A673 (cell line): ENCODE measurements around the gene RBM27. TPM values are rescaled to one million over a fixed set of nuclear protein-coding genes. Genes with fewer than 3 reads are reported as not detected.
"Not testable (repeated sequence)": the region's sequence is repeated elsewhere in the genome, so short reads cannot be mapped to it uniquely, and the experiment has no call there.

Experiments
- BruUV-seq: library from RNA; stranded (reverse); fragments of 400-500 nt; replicated peaks from 2 replicates; lab custom pipeline; 2021; lab: Mats Ljungman, UMichigan
- CTCF ChIA-PET: fragments of 300-600 bp; sonication (Branson Sonifier 250); formaldehyde crosslinking; loops from one replicate; lab custom pipeline; 2022; ENCODE audit warnings: antibody characterized with exemption; lab: Charles Lee
- POLR2A ChIA-PET: fragments of 300-600 bp; sonication (Branson Sonifier 250); formaldehyde crosslinking; loops from one replicate; lab custom pipeline; 2022; ENCODE audit warnings: antibody characterized with exemption; ENCODE audit not compliant: low non-redundant PET; lab: Charles Lee
- DNase-seq: peaks from one replicate; pipeline ENCODE4 v3.0.0-alpha.2; 2015; ENCODE audit warnings: low spot score
- H3K27ac ChIP-seq: fragments of 200-600 bp; sonication (generic); 2 replicates; pipeline ENCODE4 v1.5.1; 2016; ENCODE audit warnings: mixed run types, low read depth, mild to moderate bottlenecking, mixed read lengths, antibody characterized with exemption, low read length; ENCODE audit not compliant: poor library complexity, severe bottlenecking
- H3K27me3 ChIP-seq: fragments of 200-600 bp; sonication (generic); replicated peaks from 2 replicates; pipeline ENCODE4 v1.6.1; 2017; ENCODE audit warnings: mixed run types, low read depth, mild to moderate bottlenecking, mixed read lengths, antibody characterized with exemption, low read length; ENCODE audit not compliant: insufficient read depth, poor library complexity
- H3K36me3 ChIP-seq: fragments of 200-600 bp; sonication (generic); 2 replicates; pipeline ENCODE4 v1.6.1; 2016; ENCODE audit warnings: mixed run types, mild to moderate bottlenecking, mixed read lengths, antibody characterized with exemption, low read length; ENCODE audit not compliant: insufficient read depth, poor library complexity, severe bottlenecking
- H3K4me1 ChIP-seq: fragments of 200-600 bp; sonication (generic); 2 replicates; pipeline ENCODE4 v1.6.1; 2017; ENCODE audit warnings: mixed run types, mild to moderate bottlenecking, mixed read lengths, antibody characterized with exemption, low read length; ENCODE audit not compliant: insufficient read depth, poor library complexity, severe bottlenecking
- H3K4me3 ChIP-seq: fragments of 200-600 bp; sonication (generic); 2 replicates; pipeline ENCODE4 v1.5.1; 2016; ENCODE audit warnings: low read depth, mixed run types, mild to moderate bottlenecking, mixed read lengths, low read length; ENCODE audit not compliant: poor library complexity, severe bottlenecking
- H3K9me3 ChIP-seq: fragments of 200-600 bp; sonication (generic); 2 replicates; pipeline ENCODE4 v1.6.1; 2016; ENCODE audit warnings: mixed run types, low read depth, mild to moderate bottlenecking, mixed read lengths, antibody characterized with exemption, low read length; ENCODE audit not compliant: poor library complexity, severe bottlenecking
- EZH2 ChIP-seq: fragments of 200-600 bp; sonication (generic); IDR thresholded peaks from 2 replicates; pipeline ENCODE4 v1.6.1; 2017; ENCODE audit warnings: borderline replicate concordance, low read depth, mild to moderate bottlenecking, mixed read lengths, antibody characterized with exemption, low read length; ENCODE audit not compliant: poor library complexity, severe bottlenecking
- intact Hi-C: fragments of 100-400 bp; cut with micrococcal nuclease; formaldehyde crosslinking; loops from one replicate; pipeline ENCODE4 v1.10.0; 2022; ENCODE audit not compliant: unreplicated experiment
- total RNA-seq: library from RNA; stranded (reverse); gene quantifications from 2 replicates; pipeline ENCODE4 v1.2.3, GENCODE V29; 2021
- TF ChIP-seq, protein P1 (sequence below): fragments of 300-800, 200-600 bp; sonication (generic); conservative IDR thresholded peaks from 2 replicates; pipeline ENCODE4 v1.5.1; 2017; ENCODE audit warnings: low read depth, mild to moderate bottlenecking, antibody characterized with exemption, low read length, moderate library complexity, mixed read lengths

RBM27 gene
- total RNA-seq, 1 experiment from 2014 or later = 33.3 TPM

GRCh38 chr5:146199176-146199815 lies 4.1 kb upstream of the RBM27 start:
- H3K4me3 ChIP-seq = no peak overlapping the region
- peaks cover 10% of the 10 kb centered on the region for H3K4me1 ChIP-seq
- H3K9me3 ChIP-seq = no peaks in the 10 kb centered on the region
- no peaks in the 10 kb centered on the region for H3K36me3 ChIP-seq
- ChIA-PET CTCF (no interaction called here), POLR2A (no interaction called here)
- BruUV-seq = no TSS peak
- peak; percentile 44 for DNase-seq
- no peak overlapping the region for H3K27ac ChIP-seq
- TF ChIP-seq, protein P1, sequence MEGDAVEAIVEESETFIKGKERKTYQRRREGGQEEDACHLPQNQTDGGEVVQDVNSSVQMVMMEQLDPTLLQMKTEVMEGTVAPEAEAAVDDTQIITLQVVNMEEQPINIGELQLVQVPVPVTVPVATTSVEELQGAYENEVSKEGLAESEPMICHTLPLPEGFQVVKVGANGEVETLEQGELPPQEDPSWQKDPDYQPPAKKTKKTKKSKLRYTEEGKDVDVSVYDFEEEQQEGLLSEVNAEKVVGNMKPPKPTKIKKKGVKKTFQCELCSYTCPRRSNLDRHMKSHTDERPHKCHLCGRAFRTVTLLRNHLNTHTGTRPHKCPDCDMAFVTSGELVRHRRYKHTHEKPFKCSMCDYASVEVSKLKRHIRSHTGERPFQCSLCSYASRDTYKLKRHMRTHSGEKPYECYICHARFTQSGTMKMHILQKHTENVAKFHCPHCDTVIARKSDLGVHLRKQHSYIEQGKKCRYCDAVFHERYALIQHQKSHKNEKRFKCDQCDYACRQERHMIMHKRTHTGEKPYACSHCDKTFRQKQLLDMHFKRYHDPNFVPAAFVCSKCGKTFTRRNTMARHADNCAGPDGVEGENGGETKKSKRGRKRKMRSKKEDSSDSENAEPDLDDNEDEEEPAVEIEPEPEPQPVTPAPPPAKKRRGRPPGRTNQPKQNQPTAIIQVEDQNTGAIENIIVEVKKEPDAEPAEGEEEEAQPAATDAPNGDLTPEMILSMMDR = no peak
- TF ChIP-seq EZH2 = no peak
- no peaks in the 10 kb centered on the region for H3K27me3 ChIP-seq
- intact Hi-C loops = no loop called here

DNA sequence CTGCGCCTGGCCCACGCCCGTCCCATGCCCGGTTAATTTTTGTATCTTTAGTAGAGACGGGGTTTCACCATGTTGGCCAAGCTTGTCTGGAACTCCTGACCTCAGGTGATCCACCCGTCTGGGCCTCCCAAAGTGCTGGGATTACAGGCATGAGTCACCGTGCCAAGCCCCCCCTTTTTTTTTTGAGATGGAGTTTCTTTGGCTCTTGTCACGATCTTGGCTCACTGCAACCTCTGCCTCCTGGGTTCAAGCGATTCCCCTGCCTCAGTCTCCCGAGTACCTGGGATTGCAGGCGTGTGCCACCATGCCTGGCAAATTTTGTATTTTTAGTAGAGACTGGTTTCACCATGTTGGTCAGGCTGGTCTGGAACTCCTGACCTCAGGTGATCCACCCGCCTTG lies 1.6 kb upstream of the RBM27 start:
- H3K36me3 ChIP-seq, BruUV-seq, POLR2A ChIA-PET, H3K27ac ChIP-seq, DNase-seq, H3K4me1 ChIP-seq, CTCF ChIA-PET, H3K9me3 ChIP-seq, intact Hi-C loops, H3K4me3 ChIP-seq, H3K27me3 ChIP-seq: not testable (repeated sequence)

- DNase-seq = no peak
- Histone ChIP-seq H3K4me1 (peaks cover 5% of the 10 kb centered on the region), H3K9me3 (no peaks in the 10 kb centered on the region), H3K4me3 (peak overlapping the region; percentile 75), H3K27me3 (no peaks in the 10 kb centered on the region), H3K36me3 (no peaks in the 10 kb centered on the region), H3K27ac (peak overlapping the region; percentile 71)
- ChIA-PET POLR2A (no interaction called here), CTCF (interaction anchor here (0.5 kb wide), 1 partner anchor 46 kb away, joined by 8 read pairs; no protein-coding TSS in a partner anchor)
- BruUV-seq = no TSS peak
- TF ChIP-seq, protein P1 = no peak
- no peak for TF ChIP-seq EZH2
- intact Hi-C loops = no loop called here
These were observed 427 bp downstream of the RBM27 start for GRCh38 chr5:146203872-146204192.
